ENCODE results near the gene CDH10. TPM values are rescaled to one million over a fixed set of nuclear protein-coding genes. Genes with fewer than 3 reads are reported as not detected.

Gene CDH10
- total RNA-seq, 2 donors from 2014 or later: not detected

DNA sequence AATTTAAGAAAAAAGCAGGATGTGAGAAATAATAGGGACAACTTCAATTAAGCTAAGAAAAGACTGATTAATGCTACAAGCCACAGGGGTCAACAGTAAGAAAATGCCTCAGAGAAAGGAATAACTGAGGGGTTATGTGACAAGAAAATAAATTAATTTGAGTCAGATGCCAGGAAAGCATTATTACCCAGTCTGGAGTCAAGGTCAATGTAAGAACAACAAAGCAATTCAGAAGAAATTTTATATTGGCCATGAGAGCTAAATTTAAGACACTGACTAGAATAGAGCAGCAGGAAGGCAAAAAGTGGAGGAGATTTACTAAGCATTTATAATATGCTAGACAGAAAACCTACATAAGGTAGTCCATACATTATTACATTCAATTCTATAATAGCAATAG, 73.5 kb downstream of the CDH10 start:
- Mint-ChIP-seq H3K27me3 (no peaks in the 10 kb centered on the region), H3K4me1 (ENCODE audit: low read depth in 2 of 2) (no peaks in the 10 kb centered on the region), H3K9me3 (peaks cover 7% of the 10 kb centered on the region), H3K27ac (no peak overlapping the region), H3K4me3 (no peak overlapping the region), H3K36me3 (peaks cover 10% of the 10 kb centered on the region)
- DNase-seq (ENCODE audit: low spot score) (no peak), ATAC-seq (no peak)

DNA sequence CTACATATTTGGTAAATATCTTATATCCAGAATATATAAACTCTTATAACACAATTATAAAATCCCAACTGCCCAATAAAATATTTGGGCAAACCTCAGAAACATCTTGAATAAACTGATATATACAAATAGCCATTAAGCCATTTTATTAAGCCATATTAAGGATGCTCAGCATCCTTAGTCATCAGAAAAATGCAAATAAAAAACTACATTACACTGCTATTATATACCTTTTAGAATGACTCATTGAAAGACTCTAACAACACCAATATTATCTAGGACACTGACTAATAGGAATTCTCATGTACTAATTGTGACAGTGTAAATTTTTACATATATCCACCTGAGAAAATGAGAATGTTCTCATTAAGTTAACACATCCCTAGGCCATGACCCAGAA, 77.8 kb downstream of the CDH10 start:
- H3K27ac Mint-ChIP-seq: no peak overlapping the region
- peaks cover 8% of the 10 kb centered on the region for H3K9me3 Mint-ChIP-seq
- H3K4me3 Mint-ChIP-seq: no peak overlapping the region
- ATAC-seq: no peak
- H3K36me3 Mint-ChIP-seq: peaks cover 10% of the 10 kb centered on the region
- H3K4me1 Mint-ChIP-seq (ENCODE audit: low read depth in 2 of 2): no peaks in the 10 kb centered on the region
- H3K27me3 Mint-ChIP-seq: no peaks in the 10 kb centered on the region
- DNase-seq (ENCODE audit: low spot score): no peak

DNA sequence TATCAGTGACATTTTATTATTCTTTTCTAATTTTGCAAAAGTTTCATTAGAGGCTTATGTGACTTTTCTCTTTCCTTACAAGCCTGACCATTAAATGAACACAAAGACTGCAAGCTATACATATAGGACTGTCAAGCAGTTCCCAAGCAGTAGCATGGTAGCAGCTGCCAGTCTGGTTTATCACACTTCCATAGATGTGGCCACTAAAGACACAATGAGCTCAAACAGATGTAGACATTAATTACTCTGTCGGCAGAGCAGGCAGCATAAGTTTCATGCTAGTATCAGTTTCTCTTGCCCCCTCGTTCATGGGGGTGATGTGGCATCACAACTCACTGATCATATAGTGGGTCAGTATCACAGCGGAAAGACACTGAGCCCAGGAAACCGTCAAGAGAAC, 89.5 kb downstream of the CDH10 start:
- Mint-ChIP-seq H3K36me3 (peaks cover 5% of the 10 kb centered on the region), H3K27me3 (no peaks in the 10 kb centered on the region), H3K9me3 (peaks cover 27% of the 10 kb centered on the region), H3K27ac (no peak overlapping the region), H3K4me1 (ENCODE audit: low read depth in 2 of 2) (no peaks in the 10 kb centered on the region), H3K4me3 (no peak overlapping the region)
- ATAC-seq: no peak
- no peak for DNase-seq (ENCODE audit: low spot score)

GRCh38 chr5:24547132-24547531, 97.6 kb downstream of the CDH10 start:
- no peak overlapping the region for H3K4me3 Mint-ChIP-seq
- no peak for ATAC-seq
- DNase-seq (ENCODE audit: low spot score): no peak
- H3K27me3 Mint-ChIP-seq: no peaks in the 10 kb centered on the region
- no peak overlapping the region for H3K27ac Mint-ChIP-seq
- H3K9me3 Mint-ChIP-seq: peaks cover 14% of the 10 kb centered on the region
- H3K4me1 Mint-ChIP-seq (ENCODE audit: low read depth in 2 of 2): no peaks in the 10 kb centered on the region
- H3K36me3 Mint-ChIP-seq: peaks cover 9% of the 10 kb centered on the region

DNA sequence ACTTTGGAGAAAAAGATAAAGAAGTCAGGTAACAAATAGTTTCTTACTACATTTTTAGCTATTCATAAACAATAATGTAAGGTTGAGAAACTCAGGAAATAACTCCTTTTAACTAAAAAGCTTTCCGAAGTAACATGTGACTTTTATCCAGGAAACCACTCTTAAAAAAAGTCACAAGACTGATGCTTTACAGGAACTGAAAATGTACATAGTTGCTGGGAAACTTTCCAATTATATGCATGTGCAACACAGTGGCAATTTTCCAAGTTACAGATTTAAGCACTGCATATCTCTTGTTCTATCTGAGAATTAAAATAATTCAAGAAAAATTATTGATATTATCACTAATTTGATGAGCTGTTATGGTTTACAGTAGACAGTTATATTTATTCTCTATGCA, 105.2 kb downstream of the CDH10 start:
- Mint-ChIP-seq H3K4me3 (no peak overlapping the region), H3K9me3 (no peaks in the 10 kb centered on the region), H3K27ac (no peak overlapping the region), H3K36me3 (no peaks in the 10 kb centered on the region), H3K4me1 (ENCODE audit: low read depth in 2 of 2) (no peaks in the 10 kb centered on the region), H3K27me3 (no peaks in the 10 kb centered on the region)
- no peak for DNase-seq (ENCODE audit: low spot score)
- ATAC-seq: no peak

GRCh38 chr5:24538346-24538745, 106.4 kb downstream of the CDH10 start:
- H3K27ac Mint-ChIP-seq: no peak overlapping the region
- H3K9me3 Mint-ChIP-seq: no peaks in the 10 kb centered on the region
- no peaks in the 10 kb centered on the region for H3K36me3 Mint-ChIP-seq
- DNase-seq (ENCODE audit: low spot score) (no peak), ATAC-seq (no peak)
- H3K27me3 Mint-ChIP-seq: no peaks in the 10 kb centered on the region
- no peak overlapping the region for H3K4me3 Mint-ChIP-seq
- no peaks in the 10 kb centered on the region for H3K4me1 Mint-ChIP-seq (ENCODE audit: low read depth in 2 of 2)

GRCh38 chr5:24535646-24536045, 109.1 kb downstream of the CDH10 start:
- no peaks in the 10 kb centered on the region for H3K4me1 Mint-ChIP-seq (ENCODE audit: low read depth in 2 of 2)

DNA sequence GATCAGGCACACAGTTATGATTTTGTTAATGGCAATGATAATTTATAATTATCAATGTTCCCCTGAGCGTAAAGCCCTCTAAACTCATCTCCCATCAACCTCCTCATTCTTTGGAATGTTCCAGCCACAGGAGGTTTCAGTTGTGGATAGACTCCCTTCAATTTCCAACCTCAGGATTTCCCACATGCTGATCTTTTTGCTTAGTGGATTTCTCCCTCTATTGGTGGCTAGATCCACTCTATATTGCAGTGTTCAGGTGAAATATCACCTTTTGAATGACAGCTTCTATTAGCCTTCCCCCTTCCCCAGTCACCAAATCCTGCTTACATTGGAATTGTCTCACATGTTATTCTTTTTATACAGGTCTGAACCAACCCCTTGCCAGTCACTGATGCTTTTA, 113.9 kb downstream of the CDH10 start:
- H3K27ac Mint-ChIP-seq: no peak overlapping the region
- H3K36me3 Mint-ChIP-seq: peaks cover 5% of the 10 kb centered on the region
- no peak overlapping the region for H3K4me3 Mint-ChIP-seq
- peaks cover 13% of the 10 kb centered on the region for H3K9me3 Mint-ChIP-seq
- no peaks in the 10 kb centered on the region for H3K4me1 Mint-ChIP-seq (ENCODE audit: low read depth in 2 of 2)
- DNase-seq (ENCODE audit: low spot score) (no peak), ATAC-seq (no peak)
- H3K27me3 Mint-ChIP-seq: no peaks in the 10 kb centered on the region

More at GRCh38 chr5:24535646-24536045, 109.1 kb downstream of the CDH10 start:
- peaks cover 4% of the 10 kb centered on the region for H3K9me3 Mint-ChIP-seq
- H3K27ac Mint-ChIP-seq: no peak overlapping the region
- ATAC-seq: no peak
- no peak for DNase-seq (ENCODE audit: low spot score)
- peaks cover 5% of the 10 kb centered on the region for H3K36me3 Mint-ChIP-seq
- H3K4me3 Mint-ChIP-seq: no peak overlapping the region
- no peaks in the 10 kb centered on the region for H3K27me3 Mint-ChIP-seq

GRCh38 chr5:24525414-24525813, 119.4 kb downstream of the CDH10 start:
- peaks cover 9% of the 10 kb centered on the region for H3K9me3 Mint-ChIP-seq
- ATAC-seq (no peak), DNase-seq (ENCODE audit: low spot score) (no peak)
- H3K36me3 Mint-ChIP-seq: no peaks in the 10 kb centered on the region
- no peaks in the 10 kb centered on the region for H3K4me1 Mint-ChIP-seq (ENCODE audit: low read depth in 2 of 2)
- H3K27ac Mint-ChIP-seq: no peak overlapping the region
- no peak overlapping the region for H3K4me3 Mint-ChIP-seq
- no peaks in the 10 kb centered on the region for H3K27me3 Mint-ChIP-seq

DNA sequence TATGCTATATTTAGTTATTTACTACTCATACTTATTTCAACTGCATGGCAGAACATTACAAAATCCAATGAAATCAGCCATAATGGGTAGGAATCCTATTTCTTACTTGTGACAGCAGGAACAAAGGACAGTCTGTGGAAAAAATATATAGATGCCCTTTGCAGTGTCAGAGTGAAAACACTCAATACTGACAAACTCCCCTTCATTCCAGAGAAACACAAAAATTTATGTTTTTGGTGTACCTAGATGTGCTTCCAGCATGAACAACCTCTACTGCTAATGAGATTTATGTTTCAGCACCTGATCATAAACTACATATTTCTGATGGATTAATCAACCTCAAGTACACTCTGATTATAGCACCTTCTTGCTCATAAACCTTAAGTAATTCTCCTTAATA, 132.4 kb downstream of the CDH10 start:
- Mint-ChIP-seq H3K27me3 (no peaks in the 10 kb centered on the region), H3K4me3 (no peak overlapping the region), H3K4me1 (ENCODE audit: low read depth in 2 of 2) (no peaks in the 10 kb centered on the region), H3K36me3 (peaks cover 21% of the 10 kb centered on the region), H3K27ac (no peak overlapping the region), H3K9me3 (peaks cover 12% of the 10 kb centered on the region)
- ATAC-seq (no peak), DNase-seq (ENCODE audit: low spot score) (no peak)

- Mint-ChIP-seq H3K4me3 (no peak overlapping the region), H3K27me3 (no peaks in the 10 kb centered on the region), H3K9me3 (peaks cover 7% of the 10 kb centered on the region), H3K27ac (no peak overlapping the region), H3K36me3 (peaks cover 15% of the 10 kb centered on the region), H3K4me1 (ENCODE audit: low read depth in 2 of 2) (no peaks in the 10 kb centered on the region)
- ATAC-seq (no peak), DNase-seq (ENCODE audit: low spot score) (no peak)
Measured at GRCh38 chr5:24510523-24510988, 134.2 kb downstream of the CDH10 start.

GRCh38 chr5:24509943-24510342, 134.8 kb downstream of the CDH10 start:
- no peaks in the 10 kb centered on the region for H3K27me3 Mint-ChIP-seq

DNA sequence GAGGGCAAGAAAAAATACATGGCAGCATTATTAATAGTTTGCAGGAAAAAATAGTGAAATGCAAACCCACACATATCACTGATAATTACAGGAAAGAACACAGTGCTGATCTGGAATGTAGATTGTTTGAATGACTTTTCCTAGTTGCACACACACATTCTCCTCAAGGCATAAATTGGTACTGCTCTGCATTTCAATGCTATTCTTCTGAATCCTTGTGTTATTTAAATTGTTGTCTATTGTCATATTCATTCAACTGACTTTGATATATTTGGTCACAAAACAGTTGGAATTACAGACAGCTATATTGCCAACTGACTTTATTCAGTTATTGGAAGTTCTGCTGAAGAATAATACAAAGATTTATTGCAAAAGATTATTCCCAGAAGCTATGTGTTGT, 139.5 kb downstream of the CDH10 start:
- no peaks in the 10 kb centered on the region for H3K36me3 Mint-ChIP-seq
- ATAC-seq (no peak), DNase-seq (ENCODE audit: low spot score) (no peak)
- no peaks in the 10 kb centered on the region for H3K9me3 Mint-ChIP-seq
- H3K4me3 Mint-ChIP-seq: no peak overlapping the region
- H3K27me3 Mint-ChIP-seq: no peaks in the 10 kb centered on the region
- no peak overlapping the region for H3K27ac Mint-ChIP-seq
- H3K4me1 Mint-ChIP-seq (ENCODE audit: low read depth in 2 of 2): no peaks in the 10 kb centered on the region

More at GRCh38 chr5:24509943-24510342, 134.8 kb downstream of the CDH10 start:
- H3K27ac Mint-ChIP-seq: no peak overlapping the region
- no peaks in the 10 kb centered on the region for H3K4me1 Mint-ChIP-seq (ENCODE audit: low read depth in 2 of 2)
- ATAC-seq (no peak), DNase-seq (ENCODE audit: low spot score) (no peak)
- H3K9me3 Mint-ChIP-seq: peaks cover 6% of the 10 kb centered on the region
- peaks cover 15% of the 10 kb centered on the region for H3K36me3 Mint-ChIP-seq
- H3K4me3 Mint-ChIP-seq: no peak overlapping the region

DNA sequence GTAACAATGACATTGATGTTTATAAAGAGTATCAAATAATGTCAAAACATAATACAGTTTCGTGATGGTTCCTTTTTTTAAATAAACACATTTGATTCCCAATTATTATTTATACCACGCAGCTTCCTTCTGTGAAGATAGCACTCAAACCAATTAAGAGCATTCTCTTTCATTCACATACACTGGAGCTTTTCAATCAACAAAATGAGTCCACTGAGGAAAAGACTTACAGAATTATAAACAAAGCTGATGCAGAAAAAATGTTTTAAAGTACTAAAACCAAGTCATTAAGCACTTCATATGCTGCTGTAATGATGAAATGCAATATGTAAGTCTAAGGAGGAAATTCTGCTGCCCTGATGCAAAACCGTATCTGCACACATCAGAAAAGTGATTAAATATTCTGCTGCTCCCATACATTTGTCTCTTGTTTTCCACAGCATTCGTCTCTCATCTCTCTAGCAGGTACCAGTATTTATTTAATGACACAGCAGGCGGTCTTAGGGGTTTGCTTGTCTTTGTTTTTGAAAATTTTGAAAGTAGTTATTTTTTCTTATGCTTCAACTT, 147.1 kb downstream of the CDH10 start:
- H3K27me3 Mint-ChIP-seq: no peaks in the 10 kb centered on the region
- ATAC-seq: no peak
- H3K36me3 Mint-ChIP-seq: no peaks in the 10 kb centered on the region
- H3K9me3 Mint-ChIP-seq: no peaks in the 10 kb centered on the region
- no peaks in the 10 kb centered on the region for H3K4me1 Mint-ChIP-seq (ENCODE audit: low read depth in 2 of 2)
- H3K27ac Mint-ChIP-seq: no peak overlapping the region
- no peak overlapping the region for H3K4me3 Mint-ChIP-seq
- DNase-seq (ENCODE audit: low spot score): no peak

DNA sequence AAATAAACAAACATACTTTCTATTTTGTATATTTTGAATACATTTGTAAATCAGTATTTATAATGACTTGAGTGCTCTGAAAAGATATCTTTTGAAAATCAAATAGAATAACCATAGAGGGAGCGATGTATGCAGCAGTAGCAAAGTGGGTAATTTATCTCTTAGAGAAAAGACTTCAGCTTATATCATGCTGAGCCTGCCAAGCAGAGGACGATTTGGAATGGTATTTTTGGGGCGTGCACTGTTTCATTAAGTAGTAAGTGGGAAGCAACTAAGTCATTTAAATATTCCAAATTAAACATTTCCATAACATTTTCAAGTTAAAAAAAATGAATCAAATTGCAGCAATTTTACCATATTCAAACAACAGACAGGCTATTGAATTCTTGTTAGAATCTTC, 147.6 kb downstream of the CDH10 start:
- DNase-seq (ENCODE audit: low spot score) (no peak), ATAC-seq (no peak)
- no peak overlapping the region for H3K27ac Mint-ChIP-seq
- no peaks in the 10 kb centered on the region for H3K27me3 Mint-ChIP-seq
- no peaks in the 10 kb centered on the region for H3K9me3 Mint-ChIP-seq
- no peaks in the 10 kb centered on the region for H3K36me3 Mint-ChIP-seq
- no peaks in the 10 kb centered on the region for H3K4me1 Mint-ChIP-seq (ENCODE audit: low read depth in 2 of 2)
- H3K4me3 Mint-ChIP-seq: no peak overlapping the region

Data from natural killer cell treated with Interleukin-12 subunit alpha and Interleukin-12 subunit beta and Interleukin-15 and Interleukin-18, amount 100 ng/mL, for 72 hours (primary cell).